ENCODE data around the gene RIPOR1. TPM values are rescaled to one million over a fixed set of nuclear protein-coding genes. Genes with fewer than 3 reads are reported as not detected.
A peak's percentile ranks its signal among the peaks of the same experiment; 100 is the strongest.

Gene RIPOR1
- polyA plus RNA-seq, 1 of the 3 experiments (the other 2 are of a cell fraction), result 24.7 TPM

GRCh38 chr16:67541391-67542263 is 13.0 kb downstream of the RIPOR1 start:
- Histone ChIP-seq H3K9me3 (no peaks in the 10 kb centered on the region), H3K9me2 (no peaks in the 10 kb centered on the region), H3K4me3 (ENCODE audit: low read depth in 2 of 2, low read length in 1 of 2) (no peak overlapping the region), H3K9ac (no peak overlapping the region), H3K27ac (ENCODE audit: low read depth in 2 of 2, low read length in 1 of 2) (no peak overlapping the region), H4K20me1 (ENCODE audit: insufficient read depth) (peaks cover 58% of the 10 kb centered on the region), H2AFZ (ENCODE audit: low read depth) (no peak overlapping the region), H3K27me3 (ENCODE audit: insufficient read depth) (no peaks in the 10 kb centered on the region), H3K4me2 (no peak overlapping the region), H3K36me3 (replicated peaks in 1 of 2; ENCODE audit: control insufficient read depth in 1 of 2, insufficient read depth in 2 of 2, low read length in 1 of 2) (peaks cover 32 to 52% of the 10 kb centered on the region in 2 experiments), H3F3A (replicated peaks; ENCODE audit: insufficient read depth) (peaks cover 7% of the 10 kb centered on the region), H3K4me1 (ENCODE audit: control insufficient read depth in 1 of 2, insufficient read depth in 2 of 2, low read depth in 1 of 2, low read length in 1 of 2) (peaks cover 0 to 3% of the 10 kb centered on the region in 2 experiments; a peak in 1 of 4 replicates), H3K79me2 (ENCODE audit: insufficient read depth) (peaks cover 36% of the 10 kb centered on the region)
- no peak for DNase-seq
- WGBS (ENCODE audit: low lambda C conversion rate), result 80% methylated on average over 10 of the region's 14 CpGs
- ChIA-PET POLR2A (no interaction called here), CTCF (interaction anchor here (0.7 to 2.0 kb wide), 7 partner anchors 9 to 275 kb away, joined by 3 to 16 read pairs (median 4); partner anchors contain the start of genes CARMIL2 and CTCF)
- TF ChIP-seq POLR2AphosphoS5 (IDR thresholded peaks at IDR 0.05; ENCODE audit: low read depth, low read length) (no peak), MAX (IDR thresholded peaks at IDR 0.05; ENCODE audit: low read depth) (no peak), ZBTB33 (IDR thresholded peaks at IDR 0.05; ENCODE audit: borderline replicate concordance, low read depth) (no peak), USF2 (IDR thresholded peaks at IDR 0.05; ENCODE audit: borderline replicate concordance, low read depth, low read length) (no peak), TAF1 (IDR thresholded peaks at IDR 0.05; ENCODE audit: borderline replicate concordance, low read depth, low read length) (no peak), EZH2phosphoT487 (IDR thresholded peaks at IDR 0.05; ENCODE audit: borderline replicate concordance, low read depth) (no peak), GATA2 (CRISPR knock-in tag; IDR thresholded peaks at IDR 0.05) (no peak)

GRCh38 chr16:67542464-67542863 is 13.8 kb downstream of the RIPOR1 start:
- H4K20me1 ChIP-seq (ENCODE audit: insufficient read depth), result peaks cover 55% of the 10 kb centered on the region
- H3K4me2 ChIP-seq, result no peak overlapping the region
- POLR2A ChIA-PET, result no interaction called here
- no peaks in the 10 kb centered on the region for H3K9me2 ChIP-seq
- H3K36me3 ChIP-seq (replicated peaks in 1 of 2; ENCODE audit: control insufficient read depth in 1 of 2, insufficient read depth in 2 of 2, low read length in 1 of 2), result peaks cover 32 to 54% of the 10 kb centered on the region in 2 experiments
- peaks cover 9% of the 10 kb centered on the region for H3F3A ChIP-seq (replicated peaks; ENCODE audit: insufficient read depth)
- no peak overlapping the region for H3K9ac ChIP-seq
- CTCF ChIA-PET, result interaction anchor here (1.0 to 3.5 kb wide), 4 partner anchors 10 to 49 kb away, joined by 3 to 30 read pairs (median 6); partner anchors contain the start of gene CTCF
- peak; percentile 85 for DNase-seq
- peaks cover 0 to 3% of the 10 kb centered on the region in 2 experiments; a peak in 1 of 4 replicates for H3K4me1 ChIP-seq (ENCODE audit: control insufficient read depth in 1 of 2, insufficient read depth in 2 of 2, low read depth in 1 of 2, low read length in 1 of 2)
- H3K9me3 ChIP-seq, result no peaks in the 10 kb centered on the region
- H3K79me2 ChIP-seq (ENCODE audit: insufficient read depth), result peaks cover 28% of the 10 kb centered on the region; the same call in 1 of the 2 replicates
- TF ChIP-seq CTCF (IDR thresholded peaks at IDR 0.05), result no peak
- no peak for TF ChIP-seq MXI1 (IDR thresholded peaks at IDR 0.05; ENCODE audit: low read depth, low read length)
- no peak for TF ChIP-seq SMC3 (IDR thresholded peaks at IDR 0.05; ENCODE audit: low read depth, low read length)
- no peak for TF ChIP-seq RAD21 (IDR thresholded peaks at IDR 0.05; ENCODE audit: low read length)
- TF ChIP-seq USF1 (IDR thresholded peaks at IDR 0.05; ENCODE audit: borderline replicate concordance, low read depth), result no peak
- no peak for TF ChIP-seq ZBTB33 (IDR thresholded peaks at IDR 0.05; ENCODE audit: borderline replicate concordance, low read depth)
- no peak for TF ChIP-seq RCOR1 (IDR thresholded peaks at IDR 0.05; ENCODE audit: low read length)
- TF ChIP-seq ELF1 (IDR thresholded peaks at IDR 0.05), result no peak
- no peak for TF ChIP-seq MAX (IDR thresholded peaks at IDR 0.05; ENCODE audit: low read depth)
- H3K27me3 ChIP-seq (ENCODE audit: insufficient read depth), result no peaks in the 10 kb centered on the region
- no peak overlapping the region for H2AFZ ChIP-seq (ENCODE audit: low read depth)
- H3K27ac ChIP-seq (ENCODE audit: low read depth in 2 of 2, low read length in 1 of 2), result no peak overlapping the region
- H3K4me3 ChIP-seq (ENCODE audit: low read depth in 2 of 2, low read length in 1 of 2), result no peak overlapping the region

Data from SK-N-SH (cell line).